Choroid plexus epithelial cell (primary cell): ENCODE measurements around the gene APEH.

Experiments
- DNase-seq: peaks from one replicate; pipeline ENCODE4 v3.0.0-alpha.2; 2010; ENCODE audit warnings: low read depth
- H3K4me3 ChIP-seq: 2 replicates; pipeline ENCODE4 v1.5.1; 2011; ENCODE audit warnings: low read depth, mild to moderate bottlenecking, control low read depth, low read length, moderate library complexity
- TF ChIP-seq, protein P1 (sequence below): conservative IDR thresholded peaks from 2 replicates; pipeline ENCODE4 v1.5.1; 2011; ENCODE audit warnings: low read depth, mild to moderate bottlenecking, control low read depth, inconsistent platforms, low read length, moderate library complexity

The APEH gene

DNA sequence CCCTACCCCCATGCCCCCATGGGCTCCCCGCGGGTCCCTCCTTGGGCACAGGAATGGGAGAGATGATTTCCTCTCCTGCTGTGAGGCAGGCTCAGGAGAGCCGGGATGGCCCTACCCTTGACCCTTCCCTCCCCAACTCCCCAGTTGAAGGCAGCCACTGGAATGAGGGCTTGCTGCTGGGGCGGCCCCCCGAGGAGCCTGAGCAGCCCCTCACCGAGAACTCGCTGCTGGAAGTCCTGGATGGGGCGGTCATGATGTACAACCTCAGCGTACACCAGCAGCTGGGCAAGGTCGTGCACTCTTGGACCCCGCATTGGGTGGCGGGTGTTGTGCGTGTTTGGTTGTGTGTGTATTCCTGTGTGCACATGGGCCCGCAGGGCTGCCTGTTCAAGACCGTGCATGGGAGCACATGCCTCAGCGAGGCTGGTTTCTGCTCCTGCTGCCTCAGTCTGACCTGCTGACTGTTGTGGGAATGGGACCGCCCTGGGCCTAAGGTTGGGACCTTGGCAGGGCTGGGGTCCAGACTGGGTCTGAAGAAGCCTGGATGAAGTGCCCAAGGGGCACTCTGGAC lies 31.3 kb downstream of the APEH start:
- TF ChIP-seq, protein P1, sequence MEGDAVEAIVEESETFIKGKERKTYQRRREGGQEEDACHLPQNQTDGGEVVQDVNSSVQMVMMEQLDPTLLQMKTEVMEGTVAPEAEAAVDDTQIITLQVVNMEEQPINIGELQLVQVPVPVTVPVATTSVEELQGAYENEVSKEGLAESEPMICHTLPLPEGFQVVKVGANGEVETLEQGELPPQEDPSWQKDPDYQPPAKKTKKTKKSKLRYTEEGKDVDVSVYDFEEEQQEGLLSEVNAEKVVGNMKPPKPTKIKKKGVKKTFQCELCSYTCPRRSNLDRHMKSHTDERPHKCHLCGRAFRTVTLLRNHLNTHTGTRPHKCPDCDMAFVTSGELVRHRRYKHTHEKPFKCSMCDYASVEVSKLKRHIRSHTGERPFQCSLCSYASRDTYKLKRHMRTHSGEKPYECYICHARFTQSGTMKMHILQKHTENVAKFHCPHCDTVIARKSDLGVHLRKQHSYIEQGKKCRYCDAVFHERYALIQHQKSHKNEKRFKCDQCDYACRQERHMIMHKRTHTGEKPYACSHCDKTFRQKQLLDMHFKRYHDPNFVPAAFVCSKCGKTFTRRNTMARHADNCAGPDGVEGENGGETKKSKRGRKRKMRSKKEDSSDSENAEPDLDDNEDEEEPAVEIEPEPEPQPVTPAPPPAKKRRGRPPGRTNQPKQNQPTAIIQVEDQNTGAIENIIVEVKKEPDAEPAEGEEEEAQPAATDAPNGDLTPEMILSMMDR, result no peak
- H3K4me3 ChIP-seq, result no peak overlapping the region
- DNase-seq, result no peak

DNA sequence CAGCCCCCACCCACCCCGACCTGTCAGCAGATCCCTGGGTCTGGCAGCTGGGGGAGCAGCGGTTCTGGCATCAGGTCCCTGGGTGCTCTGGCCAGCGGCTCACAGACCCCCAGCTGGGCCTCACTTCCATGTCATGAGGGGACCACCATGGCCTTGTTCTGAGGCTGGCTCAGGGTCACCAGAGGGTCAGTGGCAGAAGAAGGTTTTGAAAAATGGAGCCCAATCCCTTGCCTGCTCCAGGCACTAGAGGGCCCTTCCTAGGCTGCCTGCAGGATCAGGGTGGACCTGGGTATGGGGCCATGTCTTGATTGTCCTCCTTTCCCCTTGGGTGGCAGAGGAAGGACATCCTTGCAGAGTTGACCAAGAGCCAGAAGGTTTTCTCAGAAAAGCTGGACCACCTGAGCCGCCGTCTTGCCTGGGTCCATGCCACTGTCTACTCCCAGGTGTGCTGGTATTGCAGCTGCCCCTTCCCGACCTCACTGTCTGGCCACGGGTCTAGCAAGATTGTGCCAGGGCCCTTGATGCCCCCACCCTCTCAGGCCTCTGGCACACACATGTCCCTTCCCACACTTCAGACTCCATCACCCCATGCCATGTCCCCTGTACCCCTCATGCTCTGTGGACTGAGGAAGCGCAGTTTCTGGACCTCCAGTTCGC lies 32.4 kb downstream of the APEH start:
- DNase-seq, result no peak
- TF ChIP-seq, protein P1, result no peak
- no peak overlapping the region for H3K4me3 ChIP-seq

DNA sequence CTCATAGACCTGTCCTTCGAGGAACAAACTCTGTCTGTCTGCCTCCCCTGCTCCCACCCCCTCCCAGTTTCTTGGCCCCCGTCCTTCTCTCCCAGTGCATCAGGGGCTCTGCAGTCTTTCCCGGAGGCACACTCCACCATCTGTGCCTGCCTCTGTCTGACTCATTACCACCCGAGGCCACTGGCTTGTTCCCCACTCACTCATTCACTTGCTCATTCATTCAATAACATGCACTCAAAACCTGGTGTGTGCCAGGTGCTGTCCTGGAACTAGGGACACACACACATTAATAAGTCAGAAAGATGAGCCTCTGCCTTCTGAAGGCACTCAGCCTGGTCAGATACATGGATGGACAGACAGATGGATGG lies 32.9 kb downstream of the APEH start:
- DNase-seq, result no peak
- TF ChIP-seq, protein P1, result no peak
- H3K4me3 ChIP-seq, result no peak overlapping the region

DNA sequence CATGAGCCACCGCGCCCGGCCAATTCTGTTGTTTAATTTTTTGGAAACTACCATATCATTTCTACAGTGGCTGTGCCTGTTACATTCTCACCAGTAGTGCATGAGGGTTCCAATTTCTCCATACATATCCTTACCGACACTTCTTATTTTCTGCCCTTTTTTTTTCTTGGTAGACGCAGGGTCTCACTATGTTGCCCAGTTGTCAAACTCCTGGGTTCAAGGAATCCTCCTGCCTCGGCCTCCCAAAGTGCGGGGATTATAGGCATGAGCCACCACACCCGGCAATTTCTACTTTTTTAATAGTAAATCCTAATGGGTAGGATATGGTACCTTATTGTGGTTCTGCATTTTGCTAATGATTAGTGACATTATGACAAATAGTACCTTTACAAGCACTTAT lies 35.7 kb downstream of the APEH start:
- no peak overlapping the region for H3K4me3 ChIP-seq
- TF ChIP-seq, protein P1, result no peak
- DNase-seq, result no peak

DNA sequence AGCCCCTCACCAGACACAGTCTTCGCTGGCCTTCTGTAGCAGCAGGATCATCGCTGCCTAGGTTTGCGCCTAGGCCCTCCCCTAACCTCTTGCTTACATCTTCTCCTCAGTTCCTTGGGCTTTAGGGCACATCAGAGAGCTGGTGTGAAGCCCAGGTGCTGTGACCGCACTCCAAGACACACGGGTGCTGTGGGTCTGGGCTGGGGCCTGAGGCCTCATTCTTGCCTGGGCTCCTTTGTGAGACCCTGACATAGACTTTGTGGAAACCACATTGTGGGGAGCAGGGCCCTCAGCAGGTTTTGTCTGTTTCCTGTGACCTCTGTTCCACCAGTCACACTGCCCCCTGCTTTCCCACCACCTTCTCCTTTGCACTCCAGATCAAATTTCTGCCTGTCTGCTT lies 37.3 kb downstream of the APEH start:
- TF ChIP-seq, protein P1, result no peak
- no peak for DNase-seq
- no peak overlapping the region for H3K4me3 ChIP-seq

DNA sequence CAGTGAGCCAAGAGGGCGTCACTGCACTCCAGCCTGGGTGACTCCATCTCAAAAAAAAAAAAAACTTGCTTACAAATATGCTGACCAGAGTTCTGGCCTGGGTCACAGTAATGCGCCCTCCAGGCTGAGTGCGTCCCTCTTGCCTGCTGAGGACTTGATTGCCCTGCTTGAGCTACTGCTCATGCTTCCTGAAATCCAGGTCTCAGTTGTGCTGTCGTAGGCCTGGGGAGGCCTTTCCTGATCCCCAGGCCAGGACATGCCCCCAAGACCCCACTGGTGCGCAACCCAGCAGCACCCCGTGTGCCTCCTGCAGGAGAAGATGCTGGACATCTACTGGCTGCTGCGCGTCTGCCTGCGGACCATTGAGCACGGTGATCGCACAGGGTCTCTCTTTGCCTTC lies 38.0 kb downstream of the APEH start:
- H3K4me3 ChIP-seq, result no peak overlapping the region
- DNase-seq, result no peak
- TF ChIP-seq, protein P1, result no peak
